ENCODE results near the gene FADS1.

FADS1 gene

DNA sequence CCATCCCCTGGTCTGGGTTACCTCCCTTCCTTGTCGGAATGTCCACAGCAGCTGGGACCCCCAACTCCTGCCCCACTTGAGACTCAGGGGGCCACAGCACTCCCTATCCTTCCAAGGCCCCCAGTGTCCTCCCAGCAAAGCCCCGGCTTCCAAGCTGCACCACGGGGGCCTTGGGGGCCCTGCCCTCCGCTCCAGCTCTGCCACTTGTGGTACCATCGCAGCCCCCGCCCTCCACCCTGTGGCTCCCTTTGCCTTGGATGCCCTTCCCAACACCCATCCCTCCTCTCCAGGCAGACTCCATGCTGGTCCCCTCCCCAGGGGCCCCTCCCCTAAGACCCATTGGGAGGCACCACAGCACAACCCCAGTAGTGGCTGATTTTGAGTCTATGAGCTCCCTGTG lies 41.7 kb downstream of the FADS1 start:
- DNase-seq = no peak

DNA sequence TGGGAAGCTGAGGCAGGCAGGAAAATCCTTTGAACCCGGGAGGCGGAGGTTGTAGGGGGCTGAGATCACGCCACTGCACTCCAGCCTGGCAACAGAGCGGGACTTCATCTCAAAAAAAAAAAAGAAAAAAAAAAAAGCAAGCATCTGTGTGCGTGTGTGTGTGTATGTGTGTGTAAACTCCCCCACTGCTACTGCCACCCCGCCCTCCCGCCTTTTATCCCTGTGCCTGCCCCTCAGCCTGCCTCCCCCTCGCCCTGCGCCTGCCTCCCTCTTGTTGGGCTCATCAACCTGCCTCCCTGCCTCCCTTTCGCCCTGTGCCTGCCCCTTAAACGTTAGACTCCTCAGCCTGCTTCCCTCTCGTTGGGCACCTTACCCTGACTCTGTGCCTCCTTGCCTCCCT lies 42.4 kb downstream of the FADS1 start:
- no peak for DNase-seq

DNA sequence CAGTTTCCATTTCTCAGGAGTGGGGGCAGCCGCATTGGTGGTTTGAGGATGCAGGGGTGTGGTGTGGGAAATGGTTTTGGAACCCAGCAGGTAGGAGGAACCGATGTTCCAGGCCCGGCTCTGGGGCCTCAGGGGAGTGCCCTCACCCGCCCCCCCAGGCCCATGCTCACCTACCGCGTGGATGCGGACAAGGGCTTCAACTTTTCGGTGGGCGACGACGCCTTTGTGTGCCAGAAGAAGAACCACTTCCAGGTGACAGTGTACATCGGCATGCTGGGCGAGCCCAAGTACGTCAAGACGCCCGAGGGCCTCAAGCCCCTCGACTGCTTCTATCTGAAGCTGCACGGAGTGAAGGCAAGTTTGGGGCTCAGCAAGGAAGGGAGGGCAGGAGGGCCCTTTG lies 43.0 kb downstream of the FADS1 start:
- no peak for DNase-seq

DNA sequence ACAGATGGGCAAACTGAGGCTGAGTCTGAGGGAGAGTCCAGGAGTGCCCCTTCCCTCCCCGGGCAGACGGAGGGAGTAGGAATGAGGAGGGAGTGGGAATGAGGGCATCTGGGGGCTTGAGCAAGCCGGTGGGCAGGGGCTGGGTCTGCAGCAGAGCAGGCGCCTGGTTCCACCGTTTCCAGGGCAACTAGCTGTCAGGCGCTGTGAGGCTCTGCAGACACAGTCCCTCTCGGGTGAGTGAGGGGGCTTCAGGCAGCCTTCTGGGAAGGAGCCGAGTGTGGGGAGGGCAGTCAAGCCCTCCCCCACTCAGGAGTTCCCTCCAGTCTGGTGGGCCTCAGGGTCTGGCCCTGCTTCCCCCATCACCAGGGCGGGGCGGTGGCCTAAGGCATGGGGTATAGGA lies 43.4 kb downstream of the FADS1 start:
- DNase-seq = no peak

DNA sequence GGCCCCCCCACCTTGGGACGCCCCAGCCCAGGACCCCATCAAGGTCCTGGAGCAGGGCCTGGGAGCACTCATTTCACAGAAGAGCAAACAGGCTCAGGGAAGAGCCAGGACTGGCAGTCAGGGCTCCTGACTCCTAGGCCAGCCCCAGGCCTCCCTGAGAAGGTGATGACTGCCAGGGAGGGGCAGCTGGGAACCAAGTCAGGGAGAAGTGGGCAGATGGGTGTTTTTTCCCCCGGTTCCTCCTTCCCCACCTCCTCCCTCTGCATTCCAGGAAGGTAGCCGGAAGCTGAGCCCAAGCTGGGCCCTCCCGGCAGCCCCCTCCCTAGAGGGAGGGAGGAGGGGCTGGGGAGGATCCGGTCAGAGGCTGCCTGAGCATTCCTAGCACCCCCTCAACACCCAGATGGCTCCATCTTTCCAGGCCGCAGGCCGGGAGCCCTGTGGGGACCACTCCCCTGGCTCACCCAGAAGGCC lies 44.8 kb downstream of the FADS1 start:
- no peak for DNase-seq

DNA sequence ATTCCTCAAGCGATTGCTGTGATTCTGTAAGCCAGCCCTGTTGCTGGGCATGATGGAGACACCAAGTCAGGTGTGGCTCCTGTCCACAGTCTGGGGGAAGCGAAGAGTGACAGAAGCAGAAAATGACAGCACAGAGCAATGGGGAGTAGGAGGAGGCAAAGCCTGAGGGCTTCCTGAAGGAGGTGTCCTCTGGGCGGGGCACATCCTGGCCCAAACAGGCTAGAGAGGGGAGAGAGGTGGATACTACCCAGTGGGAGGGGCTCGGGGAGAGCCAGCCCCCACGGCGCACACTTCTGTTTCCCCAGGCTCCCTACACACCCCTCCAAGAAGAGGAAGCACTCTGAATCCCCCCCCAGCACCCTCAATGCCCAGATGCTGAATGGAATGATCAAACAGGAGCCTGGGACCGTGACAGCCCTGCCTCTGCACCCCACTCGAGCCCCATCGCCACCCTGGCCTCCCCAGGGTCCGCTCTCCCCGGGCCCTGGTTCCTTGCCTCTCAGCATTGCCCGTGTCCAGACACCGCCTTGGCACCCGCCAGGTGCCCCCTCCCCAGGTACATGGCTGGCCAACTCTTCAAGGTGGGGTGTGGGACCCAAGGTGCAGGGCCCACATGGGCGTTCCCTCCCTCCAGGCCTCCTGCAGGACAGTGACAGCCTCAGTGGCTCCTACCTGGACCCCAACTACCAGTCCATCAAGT lies 45.5 kb downstream of the FADS1 start:
- no peak for DNase-seq

DNA sequence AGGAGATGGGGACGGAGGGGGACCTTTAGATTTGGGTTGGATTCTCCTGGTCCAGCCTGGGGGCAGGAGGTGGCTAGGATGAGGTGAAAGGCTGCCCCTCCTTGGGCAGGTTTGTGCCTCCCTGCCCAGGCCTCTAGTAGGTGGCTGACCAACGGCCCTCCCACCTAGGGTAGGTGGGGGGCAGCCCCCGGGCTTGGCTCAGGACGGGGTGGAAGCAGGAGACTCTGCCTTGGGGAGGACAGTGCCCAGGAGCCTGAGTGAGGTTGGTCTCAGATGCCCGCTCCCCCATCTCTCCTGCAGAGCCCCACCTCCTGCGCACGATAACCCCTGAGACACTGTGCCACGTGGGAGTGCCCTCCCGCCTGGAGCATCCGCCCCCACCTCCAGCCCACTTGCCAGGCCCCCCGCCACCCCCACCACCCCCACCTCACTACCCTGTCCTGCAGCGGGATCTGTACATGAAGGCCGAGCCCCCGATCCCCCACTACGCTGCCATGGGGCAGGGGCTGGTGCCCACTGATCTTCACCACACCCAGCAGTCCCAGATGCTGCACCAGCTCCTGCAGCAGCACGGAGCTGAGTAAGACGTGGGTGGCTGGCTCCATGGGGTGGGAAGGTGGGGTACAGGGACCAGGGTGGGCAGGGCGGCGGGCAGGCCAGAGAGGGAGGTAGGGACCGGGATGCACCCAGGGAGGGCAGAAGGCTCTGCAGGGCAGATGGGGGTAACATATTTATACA lies 46.7 kb downstream of the FADS1 start:
- no peak for DNase-seq

DNA sequence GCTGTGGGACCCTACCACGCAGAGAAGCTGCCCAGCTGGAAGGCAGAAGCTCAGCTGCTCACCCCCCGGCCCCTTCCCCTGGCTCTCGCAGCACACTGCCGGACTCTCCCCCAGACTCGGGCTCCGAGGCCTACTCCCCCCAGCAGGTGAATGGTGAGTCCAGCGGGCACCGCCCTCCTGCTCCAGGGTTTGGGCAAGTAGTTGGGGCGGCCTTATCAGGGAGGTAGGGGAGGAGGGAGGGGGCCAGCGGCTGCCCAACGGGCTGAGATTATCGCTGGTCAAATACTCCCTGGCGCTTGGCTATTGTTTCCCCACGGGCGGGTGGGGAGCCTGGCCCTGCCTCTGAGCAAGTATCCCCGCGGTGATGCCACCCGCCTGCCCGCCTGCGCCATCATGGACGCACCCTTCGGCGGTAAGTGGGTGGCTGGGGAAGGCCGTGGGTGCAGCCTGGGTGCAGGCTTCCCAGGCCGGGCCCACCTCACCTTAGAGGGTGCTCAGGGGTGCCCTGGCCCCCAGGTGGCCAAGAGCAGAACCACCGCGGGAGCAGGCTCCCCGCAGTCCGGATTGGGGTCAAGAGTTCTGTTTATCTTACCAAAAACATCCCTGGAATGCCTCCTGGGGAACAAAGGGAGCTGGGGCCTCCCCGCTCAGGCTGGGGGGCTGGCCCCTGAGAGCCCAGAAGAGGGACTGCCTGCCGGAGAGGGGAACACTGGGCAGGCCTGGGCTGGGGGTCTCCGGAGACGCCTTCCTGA lies 47.5 kb downstream of the FADS1 start:
- no peak for DNase-seq

DNA sequence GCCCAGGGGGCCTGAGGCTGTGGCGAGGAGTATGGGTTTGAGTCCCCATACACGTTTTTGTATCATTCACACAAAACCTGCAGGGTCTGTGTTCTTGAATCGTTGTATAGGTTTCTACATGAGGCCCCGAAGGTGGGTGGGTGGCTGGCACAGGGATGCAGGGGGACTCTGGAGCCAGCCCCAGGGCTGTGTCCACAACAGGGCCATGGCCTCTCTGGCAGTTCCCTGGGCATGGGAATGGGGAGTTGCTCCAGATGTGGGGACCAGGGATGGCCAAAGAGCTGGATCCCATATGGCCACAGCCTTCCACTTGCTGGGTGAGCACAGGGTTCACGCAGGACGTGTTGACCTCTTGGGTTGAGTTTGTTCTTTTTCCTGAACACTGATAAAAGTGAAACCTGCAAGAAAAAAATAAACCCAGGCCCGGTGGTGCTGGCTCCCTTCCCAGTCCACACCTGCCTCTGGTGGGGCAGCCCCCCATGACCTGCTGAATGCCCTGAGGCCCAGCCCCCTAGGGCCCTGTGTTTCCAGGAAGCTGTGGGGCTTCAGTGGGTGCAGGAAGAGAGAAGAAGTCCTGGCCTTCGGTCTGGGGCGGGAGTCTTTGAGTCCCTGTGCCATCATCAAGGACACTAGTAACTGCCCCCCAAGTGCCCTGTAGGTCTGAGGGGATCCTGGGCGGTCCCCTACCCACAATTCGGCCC lies 48.3 kb downstream of the FADS1 start:
- DNase-seq = no peak

DNA sequence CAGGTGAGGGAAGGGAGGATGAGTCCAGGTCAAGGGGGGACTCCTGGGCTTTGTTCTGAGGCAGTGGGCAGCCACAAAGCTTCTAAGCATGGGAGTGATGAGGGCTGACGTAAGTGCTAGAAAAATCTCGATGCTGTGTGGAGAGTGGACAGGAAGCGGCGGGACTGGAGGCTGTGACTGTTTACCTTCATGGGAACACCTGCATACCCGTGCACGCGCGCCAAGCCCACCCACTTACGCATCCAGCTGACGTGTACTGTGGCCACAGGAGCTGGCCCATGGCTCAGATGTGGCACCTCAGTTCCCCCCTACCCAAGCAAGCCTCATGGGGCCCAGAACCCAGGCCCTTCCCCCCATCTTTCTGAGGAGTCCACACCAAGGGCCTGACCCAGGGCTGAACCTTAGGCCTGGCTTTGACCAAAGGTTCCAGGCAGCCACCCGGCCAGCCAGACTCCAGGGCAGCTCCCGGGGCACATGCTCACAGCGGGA lies 50.4 kb downstream of the FADS1 start:
- DNase-seq = no peak

DNA sequence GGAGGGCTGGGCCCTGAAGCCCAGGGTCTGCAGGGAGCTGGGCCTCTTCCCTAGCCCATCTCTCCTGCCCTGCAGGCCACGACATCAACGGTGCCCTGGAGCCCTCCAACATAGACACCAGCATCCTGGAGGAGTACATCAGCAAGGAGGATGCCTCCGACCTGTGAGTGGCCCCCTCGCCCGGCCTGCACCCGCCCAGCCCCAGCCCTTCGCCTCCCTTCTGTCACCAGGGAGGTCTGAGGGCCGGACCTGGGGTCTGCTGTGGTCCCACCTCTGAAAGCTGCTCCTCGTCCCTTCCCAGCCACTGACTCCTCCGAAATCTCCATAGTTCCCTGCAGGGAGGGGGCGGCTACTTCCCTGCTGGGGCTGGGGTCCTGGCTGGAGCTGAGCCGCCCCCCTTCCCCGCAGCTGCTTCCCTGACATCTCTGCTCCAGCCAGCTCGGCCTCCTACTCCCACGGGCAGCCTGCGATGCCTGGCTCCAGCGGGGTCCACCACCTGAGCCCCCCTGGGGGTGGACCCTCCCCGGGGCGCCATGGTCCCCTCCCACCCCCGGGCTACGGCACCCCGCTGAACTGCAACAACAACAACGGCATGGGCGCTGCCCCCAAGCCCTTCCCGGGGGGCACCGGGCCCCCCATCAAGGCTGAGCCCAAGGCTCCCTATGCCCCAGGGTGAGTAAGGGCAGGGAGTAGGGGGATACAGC lies 51.1 kb downstream of the FADS1 start:
- no peak for DNase-seq

DNA sequence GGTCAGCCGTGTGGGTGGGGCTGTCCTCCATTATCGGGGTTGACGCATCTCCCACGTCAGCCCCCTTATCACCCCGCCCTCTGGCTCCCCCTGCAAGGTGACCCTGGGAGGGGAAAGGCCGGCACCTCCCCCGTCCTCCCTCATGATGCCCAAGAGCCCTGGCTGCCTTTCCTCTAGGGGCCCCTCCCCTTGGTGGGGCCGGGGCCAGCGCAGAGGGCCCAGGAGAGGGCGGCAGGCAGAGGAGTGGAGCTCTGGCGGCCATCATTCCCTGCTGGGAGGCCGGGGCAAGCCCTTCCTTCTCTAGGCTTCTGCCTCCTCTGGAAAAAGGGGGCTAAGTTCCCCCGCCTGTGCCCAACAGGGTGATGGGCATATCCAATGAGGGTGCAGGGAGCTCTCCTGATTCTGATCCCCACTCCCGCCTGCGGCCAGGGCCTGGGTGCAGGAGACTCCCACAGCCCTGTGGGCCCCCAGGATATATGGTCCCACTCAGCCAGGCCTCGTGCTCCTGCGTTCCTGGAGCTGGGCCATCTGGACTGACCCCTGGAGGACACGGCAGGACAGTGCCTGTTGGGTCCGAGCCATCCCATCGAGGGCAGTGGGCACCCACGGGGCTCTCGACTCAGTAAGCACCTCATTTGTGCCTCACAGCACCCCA lies 52.1 kb downstream of the FADS1 start:
- DNase-seq = no peak

DNA sequence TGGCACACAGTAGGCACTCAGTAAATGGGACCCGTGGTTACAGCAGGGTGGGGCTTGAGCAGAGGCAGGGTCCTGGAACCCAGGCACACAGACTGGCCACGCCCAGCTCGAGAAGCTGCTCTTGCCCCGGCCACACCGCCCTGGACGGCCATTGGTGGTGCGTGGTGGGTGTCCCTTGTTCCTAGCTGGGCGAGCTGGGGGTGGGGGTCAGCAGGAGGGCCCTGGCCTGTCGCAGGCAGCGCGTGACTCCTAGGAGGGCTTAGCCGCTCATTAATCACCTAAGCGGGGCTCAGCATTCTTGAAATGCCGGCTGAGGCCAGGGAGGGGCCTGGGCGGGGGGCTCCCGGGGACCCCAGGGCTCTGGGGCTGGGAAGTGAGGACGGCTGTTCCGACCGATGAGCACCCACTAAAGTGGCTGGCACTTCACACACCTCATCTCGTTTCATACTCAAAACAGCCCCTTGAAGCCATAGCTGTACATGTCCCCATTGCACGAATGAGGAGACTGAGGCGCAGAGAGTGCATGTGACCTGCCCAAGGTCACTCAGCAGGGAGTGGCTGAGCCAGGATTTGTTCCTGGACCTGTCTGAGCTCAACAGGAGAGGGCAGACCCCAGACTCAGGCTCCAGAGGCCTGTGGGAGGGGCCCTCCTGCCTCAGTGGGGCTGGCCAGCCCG lies 52.7 kb downstream of the FADS1 start:
- DNase-seq = no peak

DNA sequence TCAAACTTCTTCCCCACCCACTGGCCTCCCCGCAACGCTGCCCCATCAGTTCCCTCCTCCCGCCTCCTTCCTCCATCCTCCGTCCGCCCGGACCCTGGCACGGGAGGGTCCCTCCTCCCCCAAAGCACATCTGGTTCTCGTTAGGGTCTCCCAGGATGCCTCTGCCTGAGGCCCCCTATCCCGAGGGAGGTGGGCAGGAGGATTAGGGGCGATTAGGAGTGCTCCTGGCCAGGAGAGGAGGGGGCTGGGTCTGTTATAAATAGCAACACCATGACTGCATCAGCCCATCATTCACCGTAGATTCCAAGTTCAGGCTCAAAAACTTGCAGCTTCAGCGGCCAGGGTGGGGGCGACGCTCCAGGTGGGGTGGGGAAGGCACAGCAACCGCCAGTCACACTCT lies 54.0 kb downstream of the FADS1 start:
- DNase-seq = no peak

DNA sequence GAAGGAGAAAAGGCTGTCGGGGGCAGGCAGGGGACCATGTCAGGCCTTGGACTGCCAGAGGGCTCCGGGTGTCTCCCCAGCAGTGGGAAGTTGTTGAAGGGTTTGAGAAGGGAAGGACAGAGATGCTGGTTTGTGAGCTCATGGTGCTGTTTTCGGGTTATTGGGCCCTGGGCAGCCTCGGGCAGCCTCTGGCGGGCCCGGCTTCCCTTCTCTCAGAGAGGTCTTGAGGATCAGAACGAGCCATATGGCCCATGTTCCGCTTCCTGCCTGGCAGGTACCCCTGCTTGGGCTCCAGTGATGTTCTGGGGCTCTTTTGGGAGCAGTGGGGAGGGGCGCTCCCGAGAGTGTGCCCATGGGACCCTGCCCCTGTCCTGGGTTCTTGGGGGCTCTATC lies 54.6 kb downstream of the FADS1 start:
- no peak for DNase-seq

DNA sequence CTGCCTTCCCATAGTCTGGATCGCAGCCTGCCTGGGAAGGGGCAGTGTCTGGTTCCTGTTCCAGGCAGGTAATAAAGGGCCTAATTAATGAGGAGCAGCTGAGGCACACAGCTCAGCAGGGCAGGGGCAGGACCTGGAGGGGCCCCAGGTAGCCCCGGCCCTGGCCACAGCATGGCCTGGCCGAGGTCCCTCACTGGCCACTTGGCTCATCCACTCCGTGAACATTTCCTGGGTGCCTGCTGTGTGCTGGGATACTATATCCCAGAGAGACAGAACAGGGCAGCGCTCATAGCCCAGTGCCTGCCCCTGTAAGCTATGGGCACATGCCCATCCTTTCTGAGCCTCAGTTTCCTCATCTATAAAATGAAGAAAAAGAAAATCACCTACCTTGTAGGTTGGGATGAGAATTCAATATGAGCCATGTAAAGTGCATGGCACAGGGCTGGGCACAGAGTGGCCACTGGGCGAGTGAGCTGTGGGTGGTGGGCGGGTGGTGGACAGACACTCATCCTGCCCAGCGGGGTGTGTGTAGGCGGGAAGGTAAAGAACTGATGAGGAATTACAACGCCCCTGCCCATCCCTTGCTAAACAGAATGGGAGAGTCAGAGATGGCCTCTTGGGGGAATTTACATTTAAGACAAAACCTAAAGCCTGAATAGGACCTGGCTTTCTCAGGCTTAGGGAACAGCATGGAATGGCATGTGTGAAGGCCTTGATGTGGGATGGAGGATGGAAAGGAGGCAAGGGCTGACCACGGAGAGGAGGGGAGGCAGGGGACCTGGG lies 55.2 kb downstream of the FADS1 start:
- DNase-seq = no peak

DNA sequence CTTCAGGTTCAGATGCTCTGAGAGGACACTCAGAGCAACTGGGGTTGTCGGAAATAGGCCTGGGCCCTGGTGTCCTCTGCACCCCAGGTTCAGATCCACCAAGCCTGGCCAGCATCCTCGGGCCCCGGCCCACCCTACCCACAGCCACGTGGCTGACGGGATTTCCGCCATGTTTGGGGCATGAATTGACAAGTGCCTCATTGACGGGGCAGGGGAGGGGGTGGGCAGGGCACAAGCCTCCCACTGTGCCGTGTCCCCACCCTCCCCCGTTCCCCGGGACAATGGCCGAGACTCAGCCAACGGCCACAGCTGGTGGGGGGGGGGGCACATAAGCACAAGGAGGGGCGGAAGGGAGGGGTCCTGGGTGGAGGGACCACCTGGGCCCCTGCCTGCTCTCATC lies 55.9 kb downstream of the FADS1 start:
- no peak for DNase-seq

DNA sequence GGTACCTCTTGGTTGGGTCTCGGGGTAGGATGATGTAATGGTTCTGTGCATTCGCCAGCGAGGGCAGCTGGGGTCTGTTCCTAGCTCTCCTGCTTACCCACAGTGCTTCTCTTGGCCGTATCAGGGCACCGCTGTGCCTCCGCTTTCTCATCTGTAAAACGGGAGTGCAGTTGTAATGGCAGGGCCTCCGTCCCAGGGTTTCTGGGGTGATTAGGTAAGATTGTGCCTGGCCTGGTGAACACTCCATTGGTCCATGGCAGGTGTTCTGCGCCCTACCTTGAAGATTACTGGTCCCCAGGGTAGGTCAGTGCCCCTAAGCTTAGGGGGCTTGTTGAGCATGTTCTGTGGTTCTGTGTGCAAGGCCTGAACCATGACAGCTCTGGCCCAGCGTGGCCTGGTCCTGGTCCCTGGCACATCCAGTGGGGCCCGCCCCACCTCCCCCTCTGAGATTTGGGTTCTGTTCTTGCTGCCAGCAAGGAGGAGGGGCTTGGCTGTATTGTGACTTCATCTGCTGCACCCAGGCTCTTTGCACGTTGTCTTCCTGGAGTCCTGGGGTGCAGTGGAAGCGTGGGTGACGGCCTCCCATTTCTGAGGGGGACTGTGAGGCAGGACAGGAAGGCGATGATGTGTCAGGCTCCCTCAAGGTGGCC lies 59.5 kb downstream of the FADS1 start:
- DNase-seq = no peak

DNA sequence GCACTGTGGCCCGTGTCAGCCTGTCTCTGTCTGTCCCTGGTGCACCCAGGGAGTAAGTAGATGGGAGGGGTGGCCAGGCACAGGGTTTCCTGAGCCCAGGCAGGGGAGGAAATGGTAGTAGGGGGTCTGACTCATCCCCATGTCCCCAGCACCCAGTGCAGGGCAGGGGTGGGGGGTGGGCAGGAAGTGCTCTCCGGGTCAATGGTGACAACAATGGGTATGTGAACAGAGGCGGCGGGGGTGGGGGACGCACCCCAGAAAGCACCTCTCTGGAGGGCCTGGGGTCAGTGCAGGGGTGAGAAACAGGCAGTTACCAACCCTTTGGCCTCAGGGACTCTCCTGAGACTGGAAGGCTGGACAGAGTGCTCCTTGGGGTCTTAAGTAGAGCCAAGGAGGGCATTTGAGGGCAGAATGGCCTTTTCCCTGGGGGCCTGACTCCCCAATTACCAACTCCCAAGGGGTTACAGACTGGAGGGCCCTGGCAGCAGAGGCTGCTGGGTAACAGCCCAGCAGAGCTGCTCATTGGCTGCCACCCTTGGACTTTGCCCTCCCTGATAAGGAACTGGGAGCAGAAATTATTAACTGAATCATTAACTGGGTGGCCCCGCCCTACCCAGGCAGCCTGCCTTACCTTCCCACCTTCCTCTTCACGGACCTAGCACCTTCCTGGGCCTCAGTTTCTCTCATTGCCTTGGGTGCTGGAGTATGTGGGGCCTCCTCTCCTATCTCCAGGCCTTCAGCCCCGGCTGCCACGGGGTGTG lies 60.2 kb downstream of the FADS1 start:
- DNase-seq = no peak
